ENCODE data around the gene PRR22. TPM values are rescaled to one million over a fixed set of nuclear protein-coding genes. Genes with fewer than 3 reads are reported as not detected.

The PRR22 gene
- total RNA-seq, 2 experiments from 2014 or later: 2.1 to 6.0 TPM

- no peak for ATAC-seq
- DNase-seq: no peak
- no peak overlapping the region for H3K4me3 Mint-ChIP-seq
- CTCF ChIA-PET: interaction anchor here (3.3 kb wide), 1 partner anchor 20 kb away, joined by 10 read pairs; no protein-coding TSS in a partner anchor
- no peaks in the 10 kb centered on the region for H3K9me3 Mint-ChIP-seq (ENCODE audit: low read depth)
- peaks cover 3% of the 10 kb centered on the region for H3K36me3 Mint-ChIP-seq
- no peak overlapping the region for H3K27ac Mint-ChIP-seq
- H3K4me1 Mint-ChIP-seq: peaks cover 11% of the 10 kb centered on the region
- no peaks in the 10 kb centered on the region for H3K27me3 Mint-ChIP-seq
Observed at GRCh38 chr19:5823579-5824281, 39.2 kb upstream of the PRR22 start.

GRCh38 chr19:5822181-5822844 is 37.8 kb upstream of the PRR22 start:
- no peak overlapping the region for H3K4me3 Mint-ChIP-seq
- no peaks in the 10 kb centered on the region for H3K36me3 Mint-ChIP-seq
- no peaks in the 10 kb centered on the region for H3K9me3 Mint-ChIP-seq (ENCODE audit: low read depth)
- H3K4me1 Mint-ChIP-seq: peaks cover 8% of the 10 kb centered on the region
- no peak overlapping the region for H3K27ac Mint-ChIP-seq
- no peaks in the 10 kb centered on the region for H3K27me3 Mint-ChIP-seq
- CTCF ChIA-PET: interaction anchor here (3.3 kb wide), 1 partner anchor 19 kb away, joined by 10 read pairs; no protein-coding TSS in a partner anchor
- no peak for ATAC-seq
- DNase-seq: no peak

DNA sequence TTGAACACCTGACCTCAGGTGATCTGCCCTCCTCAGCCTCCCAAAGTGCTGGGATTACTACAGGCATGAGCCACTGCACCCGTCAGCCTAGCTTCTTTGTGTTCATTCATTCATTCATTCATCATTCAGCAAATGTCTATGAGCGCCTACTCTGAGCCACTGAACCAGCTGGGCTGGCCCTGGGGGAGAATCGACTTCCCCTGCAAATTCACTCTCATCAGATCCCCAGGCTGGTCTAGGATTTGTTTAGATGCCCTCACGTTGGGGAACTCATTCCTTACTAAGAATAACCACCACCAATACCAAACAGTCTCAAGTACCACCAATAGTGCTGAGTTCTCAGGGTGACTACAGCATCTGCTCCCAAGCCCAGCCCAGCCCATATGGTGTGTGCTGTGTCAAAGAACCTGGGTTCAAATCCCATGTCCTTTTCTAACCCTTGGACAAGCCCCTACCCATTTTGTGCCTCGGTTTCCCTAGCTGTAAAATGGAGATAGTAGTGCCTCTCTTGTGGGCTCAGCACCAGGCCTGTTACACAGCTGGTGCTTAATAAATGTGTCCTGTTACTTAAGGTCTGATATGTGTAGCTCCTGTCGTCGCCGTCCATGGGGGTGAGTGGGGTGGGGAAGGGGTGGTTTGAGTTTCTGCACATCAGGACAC is 37.1 kb upstream of the PRR22 start:
- Mint-ChIP-seq H3K27me3 (peaks cover 3% of the 10 kb centered on the region), H3K4me3 (no peak overlapping the region), H3K9me3 (ENCODE audit: low read depth) (no peaks in the 10 kb centered on the region), H3K36me3 (no peaks in the 10 kb centered on the region), H3K4me1 (peaks cover 1% of the 10 kb centered on the region), H3K27ac (no peak overlapping the region)
- no peak for ATAC-seq
- DNase-seq: no peak
- CTCF ChIA-PET: interaction anchor here (3.3 kb wide), 1 partner anchor 18 kb away, joined by 10 read pairs; no protein-coding TSS in a partner anchor

DNA sequence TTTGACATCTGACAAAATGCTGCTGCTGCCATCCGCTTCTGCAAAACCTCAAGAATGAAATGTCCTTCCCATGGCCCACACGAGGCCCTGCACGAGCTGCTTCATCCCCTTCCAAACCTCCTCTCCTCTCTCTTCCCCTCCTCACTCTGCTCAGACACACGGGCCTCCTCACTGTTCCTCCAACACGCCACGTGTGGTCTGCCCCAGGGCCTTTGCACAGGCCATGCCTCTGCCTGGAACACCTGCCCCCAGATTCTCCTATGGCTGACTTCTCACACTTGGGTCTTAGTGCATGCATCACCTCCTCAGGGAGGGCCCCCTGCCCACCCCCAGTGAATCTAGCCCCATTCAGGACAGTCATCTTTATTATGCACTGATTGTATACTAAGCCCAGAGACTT is 36.2 kb upstream of the PRR22 start:
- Mint-ChIP-seq H3K9me3 (ENCODE audit: low read depth) (no peaks in the 10 kb centered on the region), H3K27me3 (peaks cover 3% of the 10 kb centered on the region), H3K36me3 (no peaks in the 10 kb centered on the region), H3K4me1 (no peaks in the 10 kb centered on the region), H3K4me3 (no peak overlapping the region), H3K27ac (no peak overlapping the region)
- ATAC-seq: no peak
- no peak for DNase-seq
- CTCF ChIA-PET: interaction anchor here (0.6 kb wide), 1 partner anchor 15 kb away, joined by 3 read pairs; no protein-coding TSS in a partner anchor

GRCh38 chr19:5818594-5818993 is 34.0 kb upstream of the PRR22 start:
- CTCF ChIA-PET: interaction anchor here (0.7 kb wide), 1 partner anchor 11 kb away, joined by 3 read pairs; no protein-coding TSS in a partner anchor
- Mint-ChIP-seq H3K27ac (no peak overlapping the region), H3K36me3 (no peaks in the 10 kb centered on the region), H3K4me1 (no peaks in the 10 kb centered on the region), H3K9me3 (ENCODE audit: low read depth) (no peaks in the 10 kb centered on the region), H3K27me3 (peaks cover 3% of the 10 kb centered on the region), H3K4me3 (no peak overlapping the region)
- DNase-seq: no peak
- ATAC-seq: no peak

GRCh38 chr19:5817218-5817617 is 32.7 kb upstream of the PRR22 start:
- Mint-ChIP-seq H3K27ac (no peak overlapping the region), H3K36me3 (no peaks in the 10 kb centered on the region), H3K4me3 (no peak overlapping the region), H3K9me3 (ENCODE audit: low read depth) (no peaks in the 10 kb centered on the region), H3K4me1 (no peaks in the 10 kb centered on the region), H3K27me3 (peaks cover 3% of the 10 kb centered on the region)
- DNase-seq (no peak), ATAC-seq (no peak)
- CTCF ChIA-PET: no interaction called here

- DNase-seq: no peak
- no peaks in the 10 kb centered on the region for H3K4me1 Mint-ChIP-seq
- H3K9me3 Mint-ChIP-seq (ENCODE audit: low read depth): no peaks in the 10 kb centered on the region
- H3K4me3 Mint-ChIP-seq: no peak overlapping the region
- no peaks in the 10 kb centered on the region for H3K36me3 Mint-ChIP-seq
- no peak overlapping the region for H3K27ac Mint-ChIP-seq
- ATAC-seq: no peak
- H3K27me3 Mint-ChIP-seq: peaks cover 3% of the 10 kb centered on the region
- CTCF ChIA-PET: no interaction called here
Observed at GRCh38 chr19:5814852-5815246, 30.3 kb upstream of the PRR22 start.

GRCh38 chr19:5814123-5814851 is 29.7 kb upstream of the PRR22 start:
- H3K36me3 Mint-ChIP-seq: no peaks in the 10 kb centered on the region
- ATAC-seq (no peak), DNase-seq (no peak)
- no peaks in the 10 kb centered on the region for H3K4me1 Mint-ChIP-seq
- peaks cover 3% of the 10 kb centered on the region for H3K27me3 Mint-ChIP-seq
- no peak overlapping the region for H3K4me3 Mint-ChIP-seq
- CTCF ChIA-PET: interaction anchor here (0.7 to 1.2 kb wide), 2 partner anchors 10 to 127 kb away, joined by 3 to 6 read pairs; no protein-coding TSS in a partner anchor
- no peak overlapping the region for H3K27ac Mint-ChIP-seq
- H3K9me3 Mint-ChIP-seq (ENCODE audit: low read depth): no peaks in the 10 kb centered on the region

DNA sequence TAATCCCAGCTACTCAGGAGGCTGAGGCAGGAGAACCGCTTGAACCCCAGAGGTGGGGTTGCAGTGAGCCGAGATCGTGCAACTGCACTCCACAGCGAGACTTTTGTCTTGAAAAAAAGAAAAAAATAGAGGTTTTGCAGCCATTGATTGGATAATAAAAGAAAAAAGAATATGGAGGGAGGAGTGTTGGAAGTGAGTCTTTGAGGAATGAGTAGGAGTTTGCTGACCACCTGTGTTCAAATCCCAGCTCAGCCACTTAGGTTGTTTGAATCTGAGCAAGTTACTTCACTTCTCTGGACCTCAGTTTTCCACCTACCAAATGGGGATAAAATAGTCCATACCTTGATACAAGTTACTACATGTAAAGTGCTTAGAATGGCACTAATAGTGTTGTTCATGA is 26.6 kb upstream of the PRR22 start:
- no peaks in the 10 kb centered on the region for H3K36me3 Mint-ChIP-seq
- ATAC-seq (no peak), DNase-seq (no peak)
- no peak overlapping the region for H3K4me3 Mint-ChIP-seq
- H3K27ac Mint-ChIP-seq: no peak overlapping the region
- H3K9me3 Mint-ChIP-seq (ENCODE audit: low read depth): no peaks in the 10 kb centered on the region
- no peaks in the 10 kb centered on the region for H3K4me1 Mint-ChIP-seq
- CTCF ChIA-PET: no interaction called here
- H3K27me3 Mint-ChIP-seq: peaks cover 14% of the 10 kb centered on the region

- peaks cover 2% of the 10 kb centered on the region for H3K4me1 Mint-ChIP-seq
- no peak overlapping the region for H3K27ac Mint-ChIP-seq
- CTCF ChIA-PET: no interaction called here
- DNase-seq (peak; percentile 33), ATAC-seq (no peak)
- H3K9me3 Mint-ChIP-seq (ENCODE audit: low read depth): no peaks in the 10 kb centered on the region
- H3K4me3 Mint-ChIP-seq: no peak overlapping the region
- no peaks in the 10 kb centered on the region for H3K36me3 Mint-ChIP-seq
- peaks cover 23% of the 10 kb centered on the region for H3K27me3 Mint-ChIP-seq
Observed at GRCh38 chr19:5809469-5809868, 24.9 kb upstream of the PRR22 start.

DNA sequence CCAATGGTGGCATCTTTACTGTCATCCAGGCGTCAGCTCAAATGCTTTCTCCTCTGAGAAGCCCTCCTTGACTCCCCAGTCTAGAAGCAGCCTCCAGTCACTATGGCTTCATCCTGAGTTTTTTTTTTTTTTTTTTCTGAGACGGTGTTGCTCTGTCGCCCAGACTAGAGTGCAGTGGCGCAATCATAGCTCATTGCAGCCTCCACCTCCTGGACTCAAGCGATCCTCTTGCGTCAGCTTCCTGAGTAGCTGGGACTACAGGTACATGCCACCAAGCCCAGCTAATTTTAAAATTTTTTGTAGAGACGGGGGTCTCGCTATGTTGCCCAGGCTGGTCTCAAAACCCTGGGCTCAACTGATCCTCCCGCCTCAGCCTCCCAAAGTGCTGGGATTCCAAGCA is 24.5 kb upstream of the PRR22 start:
- Mint-ChIP-seq H3K4me3 (no peak overlapping the region), H3K27me3 (peaks cover 27% of the 10 kb centered on the region), H3K9me3 (ENCODE audit: low read depth) (no peaks in the 10 kb centered on the region), H3K27ac (no peak overlapping the region), H3K36me3 (no peaks in the 10 kb centered on the region), H3K4me1 (peaks cover 6% of the 10 kb centered on the region)
- CTCF ChIA-PET: interaction anchor here (0.7 to 1.4 kb wide), 2 partner anchors 81 to 214 kb away, joined by 3 to 4 read pairs; no protein-coding TSS in a partner anchor
- ATAC-seq: no peak
- no peak for DNase-seq

GRCh38 chr19:5808120-5808816 is 23.7 kb upstream of the PRR22 start:
- H3K4me3 Mint-ChIP-seq: no peak overlapping the region
- H3K4me1 Mint-ChIP-seq: peaks cover 12% of the 10 kb centered on the region
- H3K9me3 Mint-ChIP-seq (ENCODE audit: low read depth): no peaks in the 10 kb centered on the region
- H3K27me3 Mint-ChIP-seq: peaks cover 29% of the 10 kb centered on the region
- CTCF ChIA-PET: interaction anchor here (0.5 to 1.4 kb wide), 3 partner anchors 11 to 215 kb away, joined by 3 to 4 read pairs (median 3); no protein-coding TSS in a partner anchor
- H3K36me3 Mint-ChIP-seq: no peaks in the 10 kb centered on the region
- H3K27ac Mint-ChIP-seq: no peak overlapping the region
- DNase-seq (no peak), ATAC-seq (no peak)

Measured in activated CD8-positive, alpha-beta memory T cell treated with anti-CD3 and anti-CD28 coated beads, Interleukin-2, amount 10 ng/mL, durations not matched to agents 7 days and 5 days (primary cell).